Superior temporal gyrus (tissue), 1 donor: ENCODE data around the gene DLGAP4.

ENCODE experiments used
- DNase-seq: peaks from one replicate; pipeline ENCODE4 v3.0.0-alpha.2; 2016; ENCODE audit errors: extremely low spot score

DLGAP4 gene

DNA sequence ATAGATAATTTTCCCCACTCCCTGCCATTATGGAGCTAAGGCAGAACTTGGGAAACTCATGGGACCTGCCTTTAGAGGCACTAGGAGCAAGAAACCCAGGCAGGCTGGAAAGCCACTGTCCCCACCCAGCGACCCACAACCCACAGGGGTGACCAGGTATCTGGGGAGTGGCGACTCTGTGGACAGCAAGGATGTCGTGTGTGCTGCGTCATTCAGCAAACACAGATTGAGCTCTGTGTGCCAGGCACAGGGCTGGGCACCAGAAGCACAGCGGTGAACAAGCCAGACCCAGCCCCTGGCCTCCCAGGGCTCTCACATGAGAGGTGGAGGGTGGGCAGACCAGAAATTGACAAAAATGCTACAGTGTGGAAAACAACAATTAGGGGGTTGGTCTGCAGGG lies 27.7 kb downstream of the DLGAP4 start:
- DNase-seq = no peak

GRCh38 chr20:36334281-36335205 lies 28.4 kb downstream of the DLGAP4 start:
- DNase-seq = no peak

DNA sequence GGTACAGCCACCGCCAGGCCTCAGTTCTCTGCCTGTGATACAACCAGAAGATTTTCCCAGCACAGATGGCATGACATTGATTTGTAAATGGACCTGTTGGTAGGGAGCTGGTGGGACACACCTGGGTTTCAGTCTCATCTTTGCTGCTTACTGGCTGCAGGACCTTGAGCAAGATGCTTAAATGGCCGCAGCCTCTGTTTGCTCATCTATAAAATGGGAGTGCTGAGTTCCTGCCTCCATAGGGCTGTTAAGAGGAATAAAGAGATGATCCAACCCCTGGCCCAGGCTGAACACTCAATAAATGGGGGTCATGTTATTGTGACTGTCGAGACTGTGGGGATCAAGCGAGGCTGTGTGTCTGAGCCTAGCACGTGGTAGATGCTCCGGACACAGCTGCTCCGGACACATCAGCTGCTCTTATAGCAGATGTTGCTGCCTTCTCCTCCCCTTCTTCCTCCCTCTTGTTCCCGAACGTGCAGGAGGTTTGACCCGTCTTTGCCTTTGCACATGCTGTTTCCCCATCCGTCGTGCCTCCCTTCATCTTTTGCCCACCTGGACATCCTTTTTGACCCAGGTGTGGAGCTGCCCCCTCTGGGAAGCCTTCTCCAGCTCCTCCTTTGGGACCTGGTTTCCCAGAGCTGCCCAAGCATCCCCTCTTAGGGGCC lies 29.2 kb downstream of the DLGAP4 start:
- DNase-seq = no peak

GRCh38 chr20:36336204-36336603 lies 30.1 kb downstream of the DLGAP4 start:
- no peak for DNase-seq

GRCh38 chr20:36336954-36337704 lies 31.0 kb downstream of the DLGAP4 start:
- no peak for DNase-seq

DNA sequence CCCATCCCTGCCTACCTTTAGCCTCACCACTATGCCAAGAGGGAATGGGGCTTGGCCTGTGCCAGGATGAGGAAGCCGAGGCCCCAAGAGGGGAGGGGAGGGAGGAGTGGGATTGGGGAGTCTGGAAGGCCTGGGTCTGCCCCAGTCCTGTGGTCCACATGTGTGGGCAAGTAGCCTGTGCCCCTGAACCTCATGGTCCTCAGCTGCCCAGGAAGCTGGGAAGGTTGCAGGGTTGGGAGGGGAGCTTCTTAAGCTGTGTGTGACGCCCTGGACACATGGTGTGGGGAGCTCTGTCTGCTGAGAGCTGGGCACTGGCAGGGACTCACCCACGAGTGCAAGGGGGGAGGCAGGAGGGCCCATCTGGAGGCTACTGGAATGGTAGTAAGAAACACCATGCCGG lies 31.7 kb downstream of the DLGAP4 start:
- no peak for DNase-seq

- no peak for DNase-seq
These were observed 33.8 kb downstream of the DLGAP4 start for GRCh38 chr20:36339646-36340592.

GRCh38 chr20:36340593-36340990 lies 34.5 kb downstream of the DLGAP4 start:
- no peak for DNase-seq

DNA sequence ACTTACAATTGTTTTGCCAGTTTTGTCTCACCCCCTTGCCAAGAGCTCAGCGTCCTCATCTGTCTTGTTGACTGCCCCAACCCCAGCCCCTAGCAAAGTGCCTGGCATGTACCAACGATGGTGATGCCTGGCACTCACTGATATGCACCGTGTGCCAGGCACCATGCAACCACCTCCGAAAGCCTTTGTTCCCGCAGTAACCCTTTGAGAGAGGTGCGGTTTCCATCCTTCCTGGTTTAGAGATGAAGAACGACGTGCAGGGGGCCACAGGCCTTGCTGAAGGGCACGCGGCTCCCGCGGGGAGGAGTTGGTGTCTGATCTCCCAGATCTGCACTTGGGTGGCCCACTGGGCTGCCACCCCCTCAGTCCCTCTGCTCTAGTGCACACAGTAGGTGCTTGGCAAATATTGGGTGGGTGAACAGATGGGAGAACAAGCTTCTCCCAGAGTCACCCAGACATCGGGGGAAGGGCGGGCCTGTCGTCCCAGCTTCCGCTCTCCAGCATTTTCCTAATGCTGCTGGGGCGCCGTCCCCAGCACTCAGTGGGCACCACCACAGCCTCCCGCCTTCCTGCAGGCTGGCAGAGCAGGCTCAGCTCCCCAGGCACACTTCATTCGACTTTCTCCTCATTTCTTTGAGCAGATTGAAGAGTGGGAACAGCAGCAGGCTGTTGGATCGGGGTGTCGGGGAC lies 35.3 kb downstream of the DLGAP4 start:
- DNase-seq = no peak

GRCh38 chr20:36342331-36343120 lies 36.4 kb downstream of the DLGAP4 start:
- no peak for DNase-seq

- no peak for DNase-seq
These were observed 37.5 kb downstream of the DLGAP4 start for GRCh38 chr20:36343641-36344040.

DNA sequence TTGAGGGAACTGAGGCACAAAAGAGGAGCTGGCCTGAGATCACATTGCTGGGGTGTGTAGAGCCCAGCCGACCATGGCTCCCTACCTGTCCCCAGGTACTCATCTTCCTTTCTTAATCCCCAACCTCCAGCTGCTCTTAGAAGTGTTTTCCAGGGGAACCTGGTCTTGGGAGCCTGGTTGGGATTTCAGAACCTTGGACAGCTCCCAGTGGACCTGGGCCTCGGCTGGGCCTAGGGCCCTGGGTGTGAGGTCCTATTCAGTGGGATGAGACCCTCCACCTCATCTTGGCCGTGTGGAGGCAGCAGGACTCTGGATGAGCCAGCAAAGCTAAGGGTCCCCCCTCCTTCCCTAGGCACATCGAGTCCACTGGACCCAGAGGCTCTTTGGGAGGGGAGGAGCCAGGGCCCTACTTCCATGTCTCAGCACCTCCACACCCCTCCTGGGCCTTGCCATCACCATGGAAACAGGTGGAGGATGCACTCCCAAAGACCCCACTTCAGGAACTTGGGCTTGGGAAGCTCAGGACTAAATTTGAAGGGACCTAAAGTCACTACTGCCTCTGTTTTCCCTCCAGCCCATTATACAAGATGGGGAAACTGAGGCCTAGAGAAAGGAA lies 38.5 kb downstream of the DLGAP4 start:
- no peak for DNase-seq

DNA sequence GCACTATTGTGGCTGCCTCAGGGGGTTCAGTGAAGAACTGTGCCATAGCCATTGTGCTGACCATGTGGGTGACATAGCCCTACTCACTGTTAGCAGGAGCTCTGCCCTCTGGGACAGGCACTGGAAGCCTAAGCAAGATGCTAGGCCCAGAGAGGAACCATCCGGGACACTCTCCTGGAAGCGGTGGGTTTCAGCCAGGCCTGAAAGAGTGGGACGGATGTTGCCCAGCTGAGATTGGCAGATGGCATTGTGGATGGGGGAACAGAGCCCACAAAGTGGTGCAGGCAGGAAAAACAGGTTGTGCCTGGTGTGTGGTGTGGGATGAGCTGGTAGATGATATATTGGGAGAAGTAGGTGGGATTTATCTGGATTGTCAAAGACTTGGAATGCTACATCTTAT lies 40.1 kb downstream of the DLGAP4 start:
- DNase-seq = no peak

DNA sequence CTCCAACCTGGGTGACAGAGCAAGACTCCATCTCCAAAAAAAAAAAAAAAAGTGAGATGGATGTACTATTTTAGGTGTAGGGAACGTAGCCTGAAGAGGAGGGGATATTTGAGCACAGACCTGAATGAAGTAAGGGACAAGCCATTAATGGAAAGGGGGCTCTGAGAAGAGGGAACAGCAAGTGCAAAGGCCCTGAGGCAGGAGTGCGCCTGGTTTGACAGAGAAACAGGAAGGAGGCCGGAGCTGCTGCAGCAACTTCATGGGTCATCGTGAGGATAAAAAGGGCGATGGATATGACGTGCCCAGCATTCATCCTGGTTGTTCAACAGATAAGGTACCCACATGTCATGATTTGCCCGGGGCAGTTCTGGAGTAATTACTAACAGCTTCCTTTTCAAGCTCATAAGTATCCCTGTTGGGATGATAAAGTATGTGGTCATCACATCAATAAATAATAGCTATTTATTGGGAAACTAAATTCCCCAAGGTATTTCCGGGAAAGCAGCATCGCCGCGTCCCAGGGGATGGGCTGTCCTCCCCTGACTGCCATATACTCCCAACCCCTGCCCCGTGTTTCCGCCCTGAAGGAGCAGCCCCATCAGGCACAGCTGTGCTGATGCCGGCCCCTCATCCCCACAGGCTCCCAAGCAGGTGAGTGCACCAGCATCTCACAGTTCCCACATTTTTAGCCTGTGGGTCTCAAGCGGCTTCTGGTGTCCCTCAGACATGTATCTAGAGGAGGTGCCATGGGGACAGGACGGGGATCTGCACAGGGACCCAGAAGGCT lies 43.4 kb downstream of the DLGAP4 start:
- no peak for DNase-seq

DNA sequence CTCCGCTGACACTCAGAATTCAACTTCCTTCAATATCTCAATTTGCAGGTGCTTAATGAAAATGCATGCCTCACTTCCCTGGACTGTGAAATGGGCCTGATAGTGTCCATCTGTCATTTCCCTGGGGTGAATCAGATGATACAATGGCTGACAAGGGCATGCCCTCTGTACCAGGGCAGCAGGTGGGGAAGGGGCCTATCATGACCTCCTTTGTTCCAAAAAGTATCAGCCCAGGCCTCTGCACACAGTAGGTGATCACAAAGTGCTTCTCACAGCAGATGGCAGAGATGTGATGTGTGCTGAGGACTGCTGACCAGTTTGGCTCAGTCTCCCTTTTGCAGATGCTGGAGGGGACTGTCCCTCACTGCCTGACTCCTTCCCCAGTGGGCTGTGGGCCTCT lies 44.3 kb downstream of the DLGAP4 start:
- DNase-seq = no peak

DNA sequence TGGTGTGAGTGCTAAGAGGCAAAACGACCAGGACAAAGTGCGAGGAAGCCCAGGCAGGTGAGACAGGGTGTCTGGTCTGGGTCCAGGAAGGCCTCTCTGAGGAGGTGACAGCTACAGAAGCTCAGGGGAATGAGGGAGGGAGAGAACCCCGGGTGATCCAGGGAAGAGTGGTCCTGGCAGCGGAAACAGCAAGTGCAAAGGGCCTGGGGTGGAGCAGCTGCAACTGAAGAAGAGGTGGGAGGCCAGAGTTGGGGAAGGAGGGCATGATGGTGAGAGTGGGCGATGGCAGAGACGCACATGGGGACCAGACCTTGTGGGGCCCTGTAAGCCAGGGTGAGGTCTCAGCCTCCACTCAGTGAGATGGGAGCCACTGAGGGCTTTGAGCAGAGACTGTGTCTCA lies 45.8 kb downstream of the DLGAP4 start:
- DNase-seq = no peak

- no peak for DNase-seq
These were observed 46.9 kb downstream of the DLGAP4 start for GRCh38 chr20:36352843-36353553.

- DNase-seq = no peak
These were observed 47.6 kb downstream of the DLGAP4 start for GRCh38 chr20:36353740-36354139.
